ENCODE results near the gene TNFRSF13B. TPM values are rescaled to one million over a fixed set of nuclear protein-coding genes. Genes with fewer than 3 reads are reported as not detected.

Gene TNFRSF13B
- total RNA-seq, 1 donor from 2014 or later, result not detected

- Histone ChIP-seq H3K36me3 (ENCODE audit: control insufficient read depth, insufficient read depth, low read length) (no peaks in the 10 kb centered on the region), H3K27me3 (ENCODE audit: control insufficient read depth, insufficient read depth, low read length) (peaks cover 2% of the 10 kb centered on the region), H3K4me3 (ENCODE audit: low read depth, low read length) (no peak overlapping the region)
- no peak for DNase-seq (ENCODE audit: low read depth)
- no peak for TF ChIP-seq CTCF (IDR thresholded peaks at IDR 0.05; ENCODE audit: insufficient read depth, low read length, poor library complexity, severe bottlenecking)
These were observed 60.6 kb downstream of the TNFRSF13B start for GRCh38 chr17:16911141-16911937.

GRCh38 chr17:16910341-16910740 is 61.6 kb downstream of the TNFRSF13B start:
- H3K36me3 ChIP-seq (ENCODE audit: control insufficient read depth, insufficient read depth, low read length), result no peaks in the 10 kb centered on the region
- TF ChIP-seq CTCF (IDR thresholded peaks at IDR 0.05; ENCODE audit: insufficient read depth, low read length, poor library complexity, severe bottlenecking), result no peak

GRCh38 chr17:16909472-16910246 is 62.3 kb downstream of the TNFRSF13B start:
- DNase-seq (ENCODE audit: low read depth), result no peak
- H3K36me3 ChIP-seq (ENCODE audit: control insufficient read depth, insufficient read depth, low read length), result no peaks in the 10 kb centered on the region
- peaks cover 2% of the 10 kb centered on the region for H3K27me3 ChIP-seq (ENCODE audit: control insufficient read depth, insufficient read depth, low read length)
- no peak overlapping the region for H3K4me3 ChIP-seq (ENCODE audit: low read depth, low read length)
- no peak for TF ChIP-seq CTCF (IDR thresholded peaks at IDR 0.05; ENCODE audit: insufficient read depth, low read length, poor library complexity, severe bottlenecking)

More at GRCh38 chr17:16910341-16910740, 61.6 kb downstream of the TNFRSF13B start:
- H3K4me3 ChIP-seq (ENCODE audit: low read depth, low read length), result no peak overlapping the region
- peaks cover 2% of the 10 kb centered on the region for H3K27me3 ChIP-seq (ENCODE audit: control insufficient read depth, insufficient read depth, low read length)
- DNase-seq (ENCODE audit: low read depth), result no peak

GRCh38 chr17:16908273-16908672 is 63.6 kb downstream of the TNFRSF13B start:
- Histone ChIP-seq H3K36me3 (ENCODE audit: control insufficient read depth, insufficient read depth, low read length) (no peaks in the 10 kb centered on the region), H3K4me3 (ENCODE audit: low read depth, low read length) (no peak overlapping the region), H3K27me3 (ENCODE audit: control insufficient read depth, insufficient read depth, low read length) (peaks cover 2% of the 10 kb centered on the region)
- DNase-seq (ENCODE audit: low read depth), result no peak
- TF ChIP-seq CTCF (IDR thresholded peaks at IDR 0.05; ENCODE audit: insufficient read depth, low read length, poor library complexity, severe bottlenecking), result no peak

- no peak for DNase-seq (ENCODE audit: low read depth)
- Histone ChIP-seq H3K36me3 (ENCODE audit: control insufficient read depth, insufficient read depth, low read length) (no peaks in the 10 kb centered on the region), H3K27me3 (ENCODE audit: control insufficient read depth, insufficient read depth, low read length) (no peaks in the 10 kb centered on the region), H3K4me3 (ENCODE audit: low read depth, low read length) (no peak overlapping the region)
- TF ChIP-seq CTCF (IDR thresholded peaks at IDR 0.05; ENCODE audit: insufficient read depth, low read length, poor library complexity, severe bottlenecking), result no peak
These were observed 65.2 kb downstream of the TNFRSF13B start for GRCh38 chr17:16906680-16907079.
